Measurements from ENCODE around the gene UBE2G2. TPM values are rescaled to one million over a fixed set of nuclear protein-coding genes. Genes with fewer than 3 reads are reported as not detected.

The UBE2G2 gene
- total and polyA plus RNA-seq, 3 donors from 2014 or later = 38.9 to 82.8 (median 73.6) TPM

- Histone ChIP-seq H3K27ac (no peak overlapping the region), H3K4me3 (no peak overlapping the region), H3K4me1 (peaks cover 11% of the 10 kb centered on the region), H3K27me3 (no peaks in the 10 kb centered on the region), H3K9me3 (no peaks in the 10 kb centered on the region), H3K36me3 (ENCODE audit: low read depth, missing control alignments) (no peaks in the 10 kb centered on the region)
- no peak for DNase-seq
- no peak for TF ChIP-seq POLR2A (IDR thresholded peaks at IDR 0.05)
- TF ChIP-seq, protein P1, sequence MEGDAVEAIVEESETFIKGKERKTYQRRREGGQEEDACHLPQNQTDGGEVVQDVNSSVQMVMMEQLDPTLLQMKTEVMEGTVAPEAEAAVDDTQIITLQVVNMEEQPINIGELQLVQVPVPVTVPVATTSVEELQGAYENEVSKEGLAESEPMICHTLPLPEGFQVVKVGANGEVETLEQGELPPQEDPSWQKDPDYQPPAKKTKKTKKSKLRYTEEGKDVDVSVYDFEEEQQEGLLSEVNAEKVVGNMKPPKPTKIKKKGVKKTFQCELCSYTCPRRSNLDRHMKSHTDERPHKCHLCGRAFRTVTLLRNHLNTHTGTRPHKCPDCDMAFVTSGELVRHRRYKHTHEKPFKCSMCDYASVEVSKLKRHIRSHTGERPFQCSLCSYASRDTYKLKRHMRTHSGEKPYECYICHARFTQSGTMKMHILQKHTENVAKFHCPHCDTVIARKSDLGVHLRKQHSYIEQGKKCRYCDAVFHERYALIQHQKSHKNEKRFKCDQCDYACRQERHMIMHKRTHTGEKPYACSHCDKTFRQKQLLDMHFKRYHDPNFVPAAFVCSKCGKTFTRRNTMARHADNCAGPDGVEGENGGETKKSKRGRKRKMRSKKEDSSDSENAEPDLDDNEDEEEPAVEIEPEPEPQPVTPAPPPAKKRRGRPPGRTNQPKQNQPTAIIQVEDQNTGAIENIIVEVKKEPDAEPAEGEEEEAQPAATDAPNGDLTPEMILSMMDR (IDR thresholded peaks at IDR 0.05) = no peak
- intact Hi-C loops (cut with DNase I; ENCODE audit: low total_unique reads) = loop anchor here (10.0 kb wide), 1 partner anchor 121 kb away; no protein-coding TSS in a partner anchor
- 88 to 92% methylated on average over 8 to 17 of the region's 18 CpGs for WGBS, 2 donors
These were observed 12.1 kb upstream of the UBE2G2 start for GRCh38 chr21:44813727-44814126.

DNA sequence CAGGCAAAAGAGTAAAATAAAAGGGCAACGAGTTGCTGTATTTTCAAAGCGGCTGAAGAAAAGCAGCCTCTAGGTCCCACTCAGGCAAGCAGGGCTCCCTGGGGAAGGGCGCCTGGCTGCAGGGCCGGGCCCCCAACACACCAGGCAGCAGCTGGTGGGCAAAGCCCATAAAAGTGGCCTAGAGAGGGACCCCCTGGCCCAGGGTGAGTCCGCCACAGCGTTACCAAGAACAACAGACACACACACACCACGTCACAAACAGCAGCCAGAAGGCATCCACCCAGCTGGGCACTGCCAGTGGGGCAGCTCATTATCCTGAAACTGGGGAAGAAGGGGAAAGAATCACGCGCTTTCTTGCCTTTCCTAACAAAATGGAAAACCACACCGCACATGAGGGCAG lies 11.5 kb upstream of the UBE2G2 start:
- no peaks in the 10 kb centered on the region for H3K27me3 ChIP-seq
- H3K4me1 ChIP-seq = peaks cover 9% of the 10 kb centered on the region
- H3K36me3 ChIP-seq (ENCODE audit: low read depth, missing control alignments) = no peaks in the 10 kb centered on the region
- no peak overlapping the region for H3K4me3 ChIP-seq
- no peak overlapping the region for H3K27ac ChIP-seq
- intact Hi-C loops (cut with DNase I; ENCODE audit: low total_unique reads) = loop anchor here (10.0 kb wide), 1 partner anchor 122 kb away; no protein-coding TSS in a partner anchor
- no peak for DNase-seq
- WGBS, 2 donors = 90 to 93% methylated on average over 10 of the region's 10 CpGs
- no peaks in the 10 kb centered on the region for H3K9me3 ChIP-seq
- TF ChIP-seq, protein P1 (IDR thresholded peaks at IDR 0.05) = no peak
- TF ChIP-seq POLR2A (IDR thresholded peaks at IDR 0.05) = no peak

DNA sequence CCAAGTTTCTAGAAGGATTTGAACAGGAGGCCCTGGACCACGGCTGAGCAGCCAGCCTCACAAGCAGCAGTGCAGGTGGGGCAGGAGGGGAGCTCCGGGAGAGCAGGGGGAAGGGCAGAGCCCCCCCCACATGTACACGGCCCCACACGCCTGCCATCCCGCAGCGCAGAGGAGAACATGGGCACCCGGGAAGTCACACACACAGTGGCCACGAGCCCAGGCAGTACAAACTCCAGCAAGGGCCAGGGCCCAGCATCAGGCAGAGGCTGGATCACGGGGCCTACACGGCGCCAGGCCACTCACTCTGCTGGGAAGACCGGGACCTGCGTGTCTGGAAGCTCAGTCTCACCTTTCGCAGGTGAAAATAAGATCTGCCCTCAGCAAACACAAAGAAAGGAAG lies 11.0 kb upstream of the UBE2G2 start:
- 68 to 92% methylated on average over 3 to 14 of the region's 14 CpGs for WGBS, 2 donors
- intact Hi-C loops (cut with DNase I; ENCODE audit: low total_unique reads) = loop anchor here (10.0 kb wide), 1 partner anchor 122 kb away; no protein-coding TSS in a partner anchor
- Histone ChIP-seq H3K27me3 (no peaks in the 10 kb centered on the region), H3K27ac (no peak overlapping the region), H3K9me3 (no peaks in the 10 kb centered on the region), H3K36me3 (ENCODE audit: low read depth, missing control alignments) (no peaks in the 10 kb centered on the region), H3K4me3 (no peak overlapping the region), H3K4me1 (peaks cover 9% of the 10 kb centered on the region)
- DNase-seq = no peak
- TF ChIP-seq, protein P1 (IDR thresholded peaks at IDR 0.05) = no peak
- TF ChIP-seq POLR2A (IDR thresholded peaks at IDR 0.05) = no peak

DNA sequence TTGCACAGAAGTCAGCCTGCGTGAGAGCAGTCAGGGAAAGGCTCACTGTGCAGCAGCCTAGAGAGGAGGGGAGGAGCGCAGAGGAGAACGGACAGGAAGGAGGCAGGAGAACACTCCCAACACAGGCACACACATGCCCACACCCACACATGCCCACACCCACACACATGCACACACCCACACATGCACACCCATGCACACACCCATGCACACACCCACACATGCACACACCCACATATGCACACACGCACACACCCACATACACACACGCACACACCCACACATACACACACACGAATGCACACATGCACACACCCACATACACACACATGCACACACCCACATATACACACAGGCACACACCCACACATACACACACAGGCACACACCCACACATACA lies 9.2 kb upstream of the UBE2G2 start:
- TF ChIP-seq, protein P1 (IDR thresholded peaks at IDR 0.05) = no peak
- TF ChIP-seq POLR2A (IDR thresholded peaks at IDR 0.05) = no peak
- H3K4me3 ChIP-seq = no peak overlapping the region
- H3K9me3 ChIP-seq = no peaks in the 10 kb centered on the region
- no peaks in the 10 kb centered on the region for H3K36me3 ChIP-seq (ENCODE audit: low read depth, missing control alignments)
- no peak for DNase-seq
- H3K27me3 ChIP-seq = no peaks in the 10 kb centered on the region
- intact Hi-C loops (cut with DNase I; ENCODE audit: low total_unique reads) = loop anchor here (10.0 kb wide), 1 partner anchor 124 kb away; no protein-coding TSS in a partner anchor
- H3K27ac ChIP-seq = no peak overlapping the region
- no peaks in the 10 kb centered on the region for H3K4me1 ChIP-seq
- WGBS, 2 donors = 67 to 81% methylated on average over 3 to 6 of the region's 6 CpGs

- Histone ChIP-seq H3K36me3 (ENCODE audit: low read depth, missing control alignments) (no peaks in the 10 kb centered on the region), H3K27ac (no peak overlapping the region), H3K9me3 (no peaks in the 10 kb centered on the region), H3K4me3 (no peak overlapping the region), H3K27me3 (no peaks in the 10 kb centered on the region), H3K4me1 (peaks cover 9% of the 10 kb centered on the region)
- TF ChIP-seq, protein P1 (IDR thresholded peaks at IDR 0.05) = no peak
- TF ChIP-seq POLR2A (IDR thresholded peaks at IDR 0.05) = no peak
- whole genome bisulfite sequencing, 2 donors = 92% methylated on average over 4 of the region's 4 CpGs
- intact Hi-C loops (cut with DNase I; ENCODE audit: low total_unique reads) = no loop called here
- no peak for DNase-seq
These were observed 4.2 kb upstream of the UBE2G2 start for GRCh38 chr21:44805859-44806258.
